Body of pancreas (tissue), 4 donors: ENCODE measurements around the gene NOP10. TPM values are rescaled to one million over a fixed set of nuclear protein-coding genes. Genes with fewer than 3 reads are reported as not detected.
"Not testable (repeated sequence)": the region's sequence is repeated elsewhere in the genome, so short reads cannot be mapped to it uniquely, and the experiment has no call there.

Experiments used
- ATAC-seq: fragments of 150-250 bp; one replicate; pipeline ENCODE4 v1.9.1; 2016
- DNase-seq, 4 donors: peaks; one replicate each; pipeline ENCODE4 v3.0.0-alpha.2; 2019
- H3K27ac ChIP-seq, 4 donors: fragments of 200-600 bp; sonication (generic); 1 replicate in 3 of 4; 2 replicates in 1 of 4; pipeline versions ENCODE4 v1.5.1 to v1.6.1; 2016 to 2019; ENCODE audit warnings: mild to moderate bottlenecking in 1 of 4, mixed read lengths in 1 of 4, moderate library complexity in 1 of 4
- H3K27me3 ChIP-seq, 2 donors: fragments of 200-600 bp; sonication (generic); one replicate each; pipeline ENCODE4 v1.6.0; 2016; ENCODE audit warnings: mild to moderate bottlenecking in 1 of 2
- H3K36me3 ChIP-seq, 2 donors: fragments of 200-600 bp; sonication (generic); replicated peaks in 1 of 2; 2 replicates each; pipeline ENCODE4 v1.5.1; 2016; ENCODE audit warnings: low read depth in 2 of 2; ENCODE audit not compliant: insufficient read depth in 1 of 2
- H3K4me1 ChIP-seq: fragments of 200-600 bp; sonication (generic); one replicate; pipeline ENCODE4 v1.6.0; 2016
- H3K4me3 ChIP-seq, 2 donors: fragments of 200-600 bp; sonication (generic); 1 replicate in 1 of 2; 2 replicates in 1 of 2; pipeline ENCODE4 v1.5.1; 2016 to 2019
- H3K9me3 ChIP-seq, 3 donors: fragments of 200-600 bp; sonication (generic); 1 replicate in 2 of 3; 2 replicates in 1 of 3; pipeline ENCODE4 v1.5.1; 2016
- CTCF ChIP-seq, 7 experiments: fragments of 450-650 bp in 4 of 7; fragments of 200-600 bp in 3 of 7; sonication (generic) in 3 of 7; IDR thresholded peaks; one replicate each; pipeline ENCODE4 v1.5.1; 2016 to 2019; ENCODE audit warnings: antibody characterized with exemption in 7 of 7
- POLR2A ChIP-seq, 3 donors: fragments of 450-650 bp; IDR thresholded peaks; one replicate each; pipeline ENCODE4 v1.6.1; 2016; ENCODE audit warnings: antibody characterized with exemption in 3 of 3, mild to moderate bottlenecking in 2 of 3
- WGBS, 2 donors: methylation state at CpG; one replicate each; pipeline ENCODE4 v1.1.5; 2017; 5-methylcytosine and 5-hydroxymethylcytosine counted together
- intact Hi-C: fragments of 100-400 bp; cut with DNase I; formaldehyde crosslinking; loops from one replicate; pipeline ENCODE4 v1.15.1; 2023
- total RNA-seq, 2 donors: library from RNA; depleted of rRNA; stranded (reverse); fragments of >200 nt; gene quantifications; one replicate each; pipeline ENCODE4 v1.1.0, GENCODE V29; 2016

NOP10 gene
- total RNA-seq = 10 to 100 TPM; 25.7 to 32.4 TPM

- Histone ChIP-seq H3K4me1 (peaks cover 20% of the 10 kb centered on the region), H3K27me3 (no peaks in the 10 kb centered on the region), H3K9me3 (no peaks in the 10 kb centered on the region), H3K36me3 (no peaks in the 10 kb centered on the region), H3K4me3 (peak within 1 kb of the TSS; percentile 55 to 87), H3K27ac (peak within 1 kb of the TSS; percentile 79 to 96 (median 91))
- peak; percentile 98 for ATAC-seq
- peak; percentile 87 to 92 (median 90) for DNase-seq
- intact Hi-C loops = no loop called here
- 1% methylated on average over 37 to 38 of the region's 38 CpGs for WGBS, 2 donors
- TF ChIP-seq CTCF (IDR thresholded peaks at IDR 0.05) = peak; percentile 82 to 99 (median 97)
- TF ChIP-seq POLR2A (IDR thresholded peaks at IDR 0.05) = peak; percentile 17 to 87 (median 86)
Measured at GRCh38 chr15:34342737-34343575, at the start of gene NOP10, which contains the start of gene NUTM1. Gene NOP10, minus strand, starts transcription at chr15:34343136. Its CDS starts 63 bp downstream, at chr15:34343073. Gene NUTM1, plus strand, starts transcription at chr15:34343315. Its CDS starts 382 bp downstream, at chr15:34343697.

GRCh38 chr15:34389594-34390086 lies 46.7 kb upstream of the NOP10 start:
- H3K9me3 ChIP-seq, ATAC-seq, H3K4me3 ChIP-seq, H3K27ac ChIP-seq, DNase-seq, H3K36me3 ChIP-seq, H3K27me3 ChIP-seq, H3K4me1 ChIP-seq, intact Hi-C loops: not testable (repeated sequence)
- no CpG with 5 or more reads among the region's 16 CpGs for WGBS, 2 donors

- intact Hi-C loops, ATAC-seq: not testable (repeated sequence)
Measured at GRCh38 chr15:34381829-34382521, 39.0 kb upstream of the NOP10 start.

GRCh38 chr15:34380491-34380890 lies 37.6 kb upstream of the NOP10 start:
- H3K36me3 ChIP-seq, H3K27me3 ChIP-seq, H3K9me3 ChIP-seq, ATAC-seq, intact Hi-C loops, DNase-seq, H3K4me3 ChIP-seq, H3K27ac ChIP-seq, H3K4me1 ChIP-seq: not testable (repeated sequence)
- WGBS, 2 donors = 86 to 90% methylated on average over 4 of the region's 4 CpGs

More at GRCh38 chr15:34381829-34382521, 39.0 kb upstream of the NOP10 start:
- H3K27ac ChIP-seq, H3K9me3 ChIP-seq, H3K27me3 ChIP-seq, DNase-seq, H3K4me1 ChIP-seq, H3K36me3 ChIP-seq, H3K4me3 ChIP-seq: not testable (repeated sequence)
- no CpG with 5 or more reads among the region's 19 CpGs for WGBS, 2 donors

- H3K4me1 ChIP-seq = no peaks in the 10 kb centered on the region
- ATAC-seq = no peak
- intact Hi-C loops = no loop called here
- H3K27ac ChIP-seq = no peak overlapping the region
- no peak overlapping the region for H3K4me3 ChIP-seq
- no peaks in the 10 kb centered on the region for H3K27me3 ChIP-seq
- no peak for DNase-seq
- TF ChIP-seq CTCF (IDR thresholded peaks at IDR 0.05) = no peak
- no peak for TF ChIP-seq POLR2A (IDR thresholded peaks at IDR 0.05)
- H3K36me3 ChIP-seq = no peaks in the 10 kb centered on the region
- WGBS, 2 donors = 97% methylated on average over 2 of the region's 2 CpGs
- no peaks in the 10 kb centered on the region for H3K9me3 ChIP-seq
Measured at GRCh38 chr15:34376856-34377255, 33.9 kb upstream of the NOP10 start.

- H3K4me1 ChIP-seq, H3K27me3 ChIP-seq, DNase-seq, intact Hi-C loops, H3K36me3 ChIP-seq, H3K9me3 ChIP-seq, H3K27ac ChIP-seq, H3K4me3 ChIP-seq, ATAC-seq: not testable (repeated sequence)
- WGBS, 2 donors = 81 to 100% methylated on average over 2 of the region's 2 CpGs
Measured at GRCh38 chr15:34375541-34375940, 32.6 kb upstream of the NOP10 start.
